GM10847 (cell line): ENCODE data around the gene CCDC81.

ENCODE experiments used
- POLR2A ChIP-seq: IDR thresholded peaks from 2 replicates; pipeline ENCODE4 v1.6.1; 2011; ENCODE audit not compliant: insufficient read length; ENCODE audit errors: extremely low read depth

Gene CCDC81

DNA sequence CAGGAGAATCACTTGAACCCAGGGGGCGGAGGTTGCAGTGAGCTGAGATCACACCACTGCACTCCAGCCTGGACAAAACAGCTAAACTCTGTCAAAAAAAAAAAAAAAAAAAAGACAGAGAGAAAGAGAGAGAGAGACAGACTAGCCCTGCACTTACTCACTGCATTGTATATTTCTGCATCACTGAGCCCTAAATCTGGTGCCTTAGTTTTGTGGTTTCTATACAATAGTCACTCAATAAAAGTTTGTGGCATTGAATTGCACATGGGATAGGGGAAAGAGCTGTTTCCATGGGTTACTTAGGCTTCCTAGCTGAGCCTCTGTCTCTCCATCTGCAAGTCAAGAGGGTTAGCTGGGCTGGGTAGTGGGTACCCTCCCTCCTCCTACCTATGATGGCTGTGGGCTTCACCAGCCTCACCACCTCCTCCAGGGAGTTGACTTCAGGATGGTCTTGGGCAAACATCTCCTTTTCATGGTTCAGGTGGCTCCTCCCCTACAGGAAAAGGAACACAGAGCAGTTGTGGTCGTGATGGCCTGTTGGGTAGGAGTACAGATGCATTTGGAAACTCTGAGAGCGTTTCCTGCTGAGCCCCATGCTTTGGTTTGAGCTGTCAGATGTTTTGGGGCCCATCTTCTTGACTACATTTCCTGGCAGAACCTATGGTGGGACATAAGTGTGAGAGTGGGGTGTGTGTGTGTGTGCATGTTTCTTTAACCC lies 73.2 kb downstream of the CCDC81 start:
- no peak for TF ChIP-seq POLR2A

DNA sequence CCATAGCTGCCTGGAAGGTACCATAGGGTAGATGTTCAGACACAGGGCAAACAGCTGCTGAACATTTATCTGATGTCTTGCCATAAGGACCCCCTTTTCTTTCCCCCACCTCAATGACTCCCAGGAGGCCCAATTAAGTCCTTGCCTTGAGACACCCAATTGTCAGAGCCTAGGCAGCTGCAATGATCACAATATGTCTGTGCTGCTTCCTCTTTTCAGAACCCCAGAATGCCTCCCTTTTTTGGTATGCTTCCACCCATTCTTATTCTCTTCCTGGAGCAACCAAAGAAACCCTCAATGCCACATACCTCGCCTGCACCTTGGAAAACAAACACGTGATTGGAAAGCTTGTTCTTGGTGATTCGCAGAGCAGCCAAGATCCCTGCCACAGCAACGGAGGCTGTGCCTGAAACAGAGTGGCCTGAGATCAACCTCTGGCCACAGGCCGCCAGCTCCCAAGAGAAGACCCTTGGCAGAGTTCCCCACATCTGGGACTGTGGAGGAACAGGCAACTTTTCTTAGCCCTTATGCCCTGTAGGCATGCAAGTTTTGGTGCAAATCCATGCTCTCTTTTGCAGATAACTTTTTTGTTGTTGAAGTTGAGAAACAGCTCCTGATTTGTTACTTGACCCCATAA lies 75.4 kb downstream of the CCDC81 start:
- no peak for TF ChIP-seq POLR2A

DNA sequence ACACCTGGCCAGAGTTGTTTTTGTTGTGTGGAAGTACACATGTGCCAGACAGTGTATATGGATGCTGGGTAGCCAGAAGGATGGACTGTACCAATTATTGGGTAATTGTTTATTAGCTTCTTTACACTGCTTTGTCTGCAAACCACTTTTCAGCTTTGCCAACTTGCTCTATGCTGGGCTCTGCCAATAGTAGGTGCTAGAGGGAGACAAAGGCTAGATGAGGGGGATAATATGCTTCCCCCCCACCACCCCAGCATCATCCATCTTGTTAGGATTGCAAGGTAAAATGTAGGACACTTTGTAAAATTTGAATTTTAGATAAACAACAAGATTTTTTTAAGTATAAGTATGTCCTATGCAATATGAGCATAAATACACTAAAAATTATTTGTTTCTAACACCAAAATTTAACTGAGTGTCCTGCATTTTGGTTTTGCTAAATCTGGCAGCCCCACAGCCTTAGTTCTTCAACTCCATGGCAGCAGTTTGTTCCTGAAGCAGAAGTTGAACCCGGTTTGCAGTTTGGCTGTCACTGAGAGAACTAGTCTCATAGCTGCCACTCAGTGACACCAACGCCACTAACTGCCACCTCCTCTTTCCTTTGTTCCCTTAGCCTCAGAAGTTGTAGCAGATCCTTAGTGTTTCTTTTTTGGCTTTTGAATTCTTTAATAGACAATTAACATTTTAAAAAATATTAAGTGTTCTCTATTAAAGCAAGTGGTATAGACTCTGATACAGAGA lies 78.8 kb downstream of the CCDC81 start:
- TF ChIP-seq POLR2A = no peak

DNA sequence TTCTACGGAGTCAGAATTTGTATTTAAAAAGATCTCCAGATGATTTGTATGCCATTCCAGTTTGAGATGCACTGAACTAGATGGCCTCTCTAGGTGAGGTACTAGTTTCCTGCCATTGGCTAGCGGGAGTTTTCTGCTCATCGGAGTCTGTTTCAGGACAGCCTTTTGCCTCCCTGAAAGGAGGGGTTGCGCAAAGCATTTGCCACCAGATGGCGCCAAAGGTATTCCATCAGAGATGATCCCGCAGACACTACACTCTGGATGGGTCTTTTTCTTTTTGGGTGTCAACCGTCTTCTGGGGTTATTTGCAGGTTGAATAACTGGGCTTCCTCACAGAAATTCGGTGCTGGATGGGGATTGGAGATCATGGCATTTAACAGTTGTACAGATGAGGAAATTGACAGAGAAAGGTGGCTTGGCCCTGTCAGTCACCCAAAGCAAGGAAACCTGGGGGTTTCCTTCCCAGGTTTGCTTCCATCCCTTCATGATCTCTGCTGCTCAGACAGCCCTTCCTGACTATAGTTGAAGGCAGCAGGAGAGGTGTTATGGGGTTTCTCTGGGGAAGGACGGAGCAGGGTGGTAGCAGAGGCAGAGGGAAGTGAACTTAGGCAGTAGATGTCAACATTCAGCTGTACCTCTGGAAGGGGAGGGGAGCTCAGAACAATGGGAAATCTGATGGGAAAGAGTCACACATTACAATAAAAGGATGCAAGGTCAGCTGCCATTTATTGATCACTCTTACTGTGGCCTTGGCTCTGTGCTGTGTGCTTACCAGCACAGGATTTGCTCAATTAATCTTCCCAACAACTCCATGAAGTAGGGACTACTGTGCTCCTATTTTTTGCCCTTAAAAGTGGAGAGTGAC lies 81.6 kb downstream of the CCDC81 start:
- TF ChIP-seq POLR2A = no peak

DNA sequence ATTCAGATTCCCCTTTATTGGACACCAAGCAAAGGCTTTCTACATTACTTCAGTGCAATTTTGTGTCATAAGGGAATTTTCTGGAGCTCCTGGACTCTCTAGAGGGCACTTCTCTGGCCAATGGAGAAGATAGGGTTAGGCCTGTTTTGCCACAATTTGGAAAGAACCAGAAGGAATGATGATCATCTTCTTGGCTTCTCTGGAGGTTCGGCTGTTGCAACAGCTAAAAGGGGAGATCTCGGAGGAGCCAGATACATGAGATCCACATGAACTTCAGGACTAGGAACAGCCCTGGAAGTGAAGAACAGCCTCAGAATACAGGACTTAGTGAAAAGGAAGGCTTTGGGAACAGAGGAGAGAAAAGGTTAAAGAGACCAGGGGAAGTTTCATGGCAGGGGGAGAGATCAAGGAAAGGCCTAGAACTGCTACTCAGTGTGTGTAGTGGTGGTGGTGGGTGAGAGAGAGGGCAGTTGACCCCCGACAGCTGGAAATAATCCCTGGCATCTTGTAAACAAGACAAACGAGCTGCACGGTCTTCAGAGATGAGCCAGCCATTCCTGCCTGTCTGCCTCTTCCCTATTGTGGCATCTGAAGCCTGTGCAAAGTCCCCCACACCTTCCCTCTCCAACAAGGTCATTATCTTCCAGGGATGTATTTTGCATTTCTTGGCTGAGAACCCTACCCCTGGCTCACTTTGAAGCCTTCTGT lies 83.8 kb downstream of the CCDC81 start:
- TF ChIP-seq POLR2A = no peak

DNA sequence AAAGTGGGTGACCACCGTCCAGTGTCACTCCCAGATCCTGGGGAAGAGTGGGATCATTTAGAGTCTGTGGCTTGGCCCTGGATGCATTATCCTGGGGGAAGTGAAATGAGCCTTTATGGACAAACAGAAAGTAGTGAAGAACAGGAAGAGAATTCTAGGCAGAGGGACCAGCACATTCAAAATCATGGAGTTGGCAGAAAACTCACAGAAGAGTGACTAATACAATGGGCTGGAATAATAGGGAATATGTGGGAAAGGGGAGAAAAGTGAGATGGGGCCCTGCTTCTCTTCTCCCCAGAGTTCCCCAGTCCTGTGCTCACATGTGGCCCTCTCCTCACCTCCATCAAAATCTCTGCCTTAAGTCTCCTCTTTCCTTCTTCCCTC lies 84.3 kb downstream of the CCDC81 start:
- TF ChIP-seq POLR2A = no peak

DNA sequence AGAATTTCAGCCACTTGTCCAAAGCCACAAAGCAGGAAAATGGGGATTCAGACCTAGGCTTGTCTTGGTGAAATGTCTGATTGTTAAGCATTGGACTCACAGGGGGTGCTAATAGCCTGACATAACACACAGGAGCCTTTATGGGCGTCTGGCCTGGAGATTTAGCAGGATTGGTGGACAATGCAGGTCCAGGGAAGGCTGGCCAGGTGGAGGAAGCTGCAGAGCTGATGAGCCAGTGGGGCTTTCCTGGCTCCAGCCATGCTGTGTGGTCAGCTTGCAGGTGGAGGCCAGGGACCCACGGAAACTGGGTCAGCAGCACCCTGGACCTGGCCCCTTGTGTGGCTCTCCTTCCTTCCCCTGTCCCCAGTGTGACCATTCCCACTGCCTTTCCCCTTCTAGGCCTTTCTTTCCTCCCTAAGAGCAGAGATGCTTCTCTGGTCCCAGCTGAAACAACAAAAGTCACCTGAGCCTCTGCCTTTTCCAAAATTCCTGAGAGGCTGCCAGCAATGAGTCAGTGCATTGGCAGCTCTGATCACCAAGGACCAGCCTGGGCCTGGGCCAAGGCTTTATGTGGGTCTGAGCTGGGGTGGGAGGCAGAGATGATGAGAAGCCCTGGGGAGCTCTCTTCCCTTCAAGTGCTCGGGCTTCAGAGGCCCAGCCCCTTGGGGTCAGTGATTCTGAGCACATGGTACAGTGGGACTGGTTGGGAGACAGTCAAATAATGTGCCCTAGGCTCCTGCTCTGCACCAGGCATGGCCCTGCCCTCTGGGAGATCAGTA lies 85.2 kb downstream of the CCDC81 start:
- no peak for TF ChIP-seq POLR2A

DNA sequence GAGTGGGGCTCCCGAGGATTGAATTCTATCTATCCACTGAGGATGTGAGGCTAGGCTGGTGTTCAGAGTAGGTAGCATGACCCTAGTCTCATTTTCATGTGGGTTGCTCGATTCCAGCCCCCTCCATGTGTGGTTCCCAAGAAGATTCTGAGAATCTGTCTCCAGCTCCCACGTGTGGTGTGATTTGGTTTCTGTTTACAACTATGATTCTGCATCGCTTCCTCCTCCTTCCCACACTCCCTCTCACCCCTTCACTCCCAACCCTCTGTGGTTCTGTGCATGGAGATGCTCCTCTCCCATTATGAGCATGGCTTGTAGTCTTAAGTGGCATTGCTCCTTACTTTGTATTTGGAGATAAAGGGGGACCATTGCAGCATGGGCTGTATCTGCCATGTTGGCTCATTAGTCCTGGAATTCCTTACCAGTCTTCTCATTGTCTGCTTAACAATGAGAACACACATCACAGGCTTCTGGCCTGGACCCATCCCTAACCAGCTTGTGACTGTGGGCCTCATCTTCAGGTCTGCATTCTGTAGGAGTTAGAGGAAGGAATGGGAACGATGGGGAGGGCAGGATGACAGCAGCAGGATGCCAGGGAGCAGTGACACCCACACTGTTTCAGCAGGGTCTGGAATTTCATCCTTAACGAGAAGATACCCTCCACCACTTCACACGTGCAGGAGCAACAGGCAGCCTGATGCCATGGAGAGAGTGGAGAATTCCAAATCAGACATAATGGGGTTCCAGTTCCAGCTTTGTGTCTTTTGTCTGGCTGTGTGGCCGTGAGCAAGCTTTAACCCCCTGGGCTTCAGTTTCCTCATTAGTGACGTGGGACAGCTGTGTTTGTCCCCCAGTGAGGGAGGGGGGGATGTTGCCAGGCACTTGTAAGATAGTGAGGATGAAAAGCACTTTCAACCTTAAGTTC lies 86.0 kb downstream of the CCDC81 start:
- TF ChIP-seq POLR2A = no peak

DNA sequence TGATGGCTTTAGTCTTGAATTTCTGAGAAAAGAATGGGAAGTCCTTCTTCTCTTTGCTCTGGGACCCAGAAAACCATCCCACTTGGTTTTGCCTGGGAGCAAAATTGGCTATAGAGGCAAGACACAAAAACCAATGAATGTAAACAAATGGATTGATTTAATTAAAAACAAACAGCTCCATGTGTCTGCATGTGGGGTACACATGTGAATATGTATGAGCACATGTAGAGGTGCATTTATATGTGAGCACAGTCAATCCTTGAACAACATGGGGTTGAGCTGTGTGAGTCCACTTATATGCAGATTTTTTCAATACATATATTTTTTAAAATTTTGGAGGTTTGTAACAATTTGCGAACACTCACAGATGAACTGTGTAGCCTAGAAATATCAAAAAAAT lies 87.2 kb downstream of the CCDC81 start:
- no peak for TF ChIP-seq POLR2A

DNA sequence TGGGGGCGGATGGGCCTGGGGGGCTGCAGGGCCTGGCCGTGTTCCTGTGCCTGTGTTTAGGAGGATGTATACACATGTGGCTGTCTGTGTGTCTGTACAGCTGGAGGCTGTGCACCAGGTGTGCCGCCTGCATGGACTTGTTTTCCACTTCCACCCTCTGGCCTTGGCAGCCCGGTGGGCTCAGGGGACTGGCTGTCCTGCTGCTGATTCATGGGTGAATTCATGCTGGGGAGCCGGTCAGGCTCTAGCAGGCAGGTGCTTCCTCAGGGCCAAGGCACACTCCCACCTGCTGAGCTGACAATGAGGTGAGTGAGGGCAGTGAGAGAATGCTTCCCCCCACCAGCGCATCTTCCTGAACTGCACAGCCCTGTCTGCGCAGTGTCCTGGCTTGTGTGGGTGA lies 88.4 kb downstream of the CCDC81 start:
- TF ChIP-seq POLR2A = no peak

DNA sequence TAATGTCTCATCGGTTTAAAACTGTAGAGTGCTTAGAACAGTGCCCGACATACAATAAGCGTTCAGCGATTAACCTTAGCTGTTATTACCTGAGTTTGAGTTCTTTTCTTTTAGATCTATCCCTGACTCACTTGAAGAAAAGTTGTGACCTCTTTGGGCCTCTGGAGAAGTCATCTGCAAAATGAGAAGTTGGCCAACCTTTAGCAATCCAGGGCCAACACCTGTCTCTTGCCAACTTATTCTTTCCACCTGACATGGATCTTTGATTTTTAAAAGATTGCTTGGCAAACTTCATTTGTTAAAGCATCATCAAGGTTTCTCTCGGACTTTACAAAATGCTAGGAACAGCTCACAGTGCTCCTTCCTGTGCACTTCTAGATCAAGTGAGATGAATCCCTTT lies 89.3 kb downstream of the CCDC81 start:
- TF ChIP-seq POLR2A = no peak

DNA sequence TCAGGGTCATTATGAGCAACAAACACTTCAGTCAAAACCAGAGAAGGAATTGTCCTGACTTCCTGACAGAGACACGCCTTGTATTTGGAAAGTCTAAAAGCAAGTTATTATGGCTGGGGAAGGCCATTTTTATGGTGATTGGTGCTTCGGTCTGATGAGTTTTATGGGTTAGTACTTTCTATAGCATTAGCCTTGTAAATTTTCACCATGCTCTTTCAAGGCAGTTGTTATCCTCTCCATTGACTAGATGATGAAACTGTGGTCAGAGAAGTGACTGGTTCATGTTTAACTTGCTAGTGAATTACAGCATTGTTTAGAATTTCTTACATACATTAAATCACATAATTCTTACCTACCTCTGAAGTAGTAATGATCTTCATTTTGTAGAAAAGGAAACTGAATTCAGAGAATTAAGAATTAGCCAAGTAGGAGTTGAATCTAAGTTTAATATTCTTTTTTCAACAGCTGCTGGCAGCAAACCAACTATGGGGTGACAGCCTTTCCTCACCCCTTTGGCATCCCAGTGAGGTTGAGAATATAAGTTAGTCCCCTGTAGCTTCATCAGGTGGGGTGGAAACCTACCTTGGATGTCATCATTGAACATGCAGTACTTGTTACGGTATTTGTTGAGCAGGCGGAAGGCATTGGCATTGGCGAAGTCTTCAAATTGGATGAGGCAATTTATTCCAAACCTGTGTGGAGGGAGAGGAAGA lies 90.0 kb downstream of the CCDC81 start:
- TF ChIP-seq POLR2A = no peak

DNA sequence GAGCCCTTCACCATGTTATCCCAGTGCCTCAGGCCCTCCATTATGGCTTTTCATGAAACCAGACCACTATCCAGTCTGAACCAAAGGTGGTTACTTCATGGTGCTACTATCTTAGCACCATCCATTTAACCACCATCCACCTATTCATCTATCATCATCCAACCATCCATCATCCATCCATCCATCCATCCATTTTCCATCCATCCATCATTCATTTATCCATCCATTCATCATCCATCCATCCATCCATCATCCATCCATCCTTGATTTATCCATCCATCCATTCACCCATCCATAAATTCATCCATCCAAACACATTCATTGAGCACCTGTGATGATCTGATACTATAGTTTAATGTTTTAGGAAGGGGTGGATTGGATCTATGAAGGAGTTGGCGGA lies 93.5 kb downstream of the CCDC81 start:
- no peak for TF ChIP-seq POLR2A
